Urinary bladder (tissue), 4 donors: ENCODE measurements around the gene LILRA5. TPM values are rescaled to one million over a fixed set of nuclear protein-coding genes. Genes with fewer than 3 reads are reported as not detected.
"Not testable (repeated sequence)": the region's sequence is repeated elsewhere in the genome, so short reads cannot be mapped to it uniquely, and the experiment has no call there.

Experiments used
- DNase-seq: peaks from one replicate; pipeline ENCODE4 v3.0.0-alpha.2; 2015; ENCODE audit errors: extremely low spot score
- H3K27ac ChIP-seq: one replicate; pipeline ENCODE4 v1.5.1; 2013; ENCODE audit warnings: low read depth, mild to moderate bottlenecking, moderate library complexity
- H3K36me3 ChIP-seq: one replicate; pipeline ENCODE4 v1.6.1; 2013; ENCODE audit warnings: mild to moderate bottlenecking, moderate library complexity; ENCODE audit not compliant: insufficient read depth
- H3K4me1 ChIP-seq: one replicate; pipeline ENCODE4 v1.6.1; 2013; ENCODE audit warnings: mild to moderate bottlenecking, moderate library complexity; ENCODE audit not compliant: insufficient read depth
- H3K4me3 ChIP-seq: one replicate; pipeline ENCODE4 v1.5.1; 2013; ENCODE audit warnings: low read depth, low read length
- whole genome bisulfite sequencing: extraction: QIAGEN DNeasy Blood & Tissue Kit; methylation state at CpG from one replicate; pipeline ENCODE4 v1.1.7; 2013; 5-methylcytosine and 5-hydroxymethylcytosine counted together
- polyA plus RNA-seq: library from polyadenylated mRNA; stranded (reverse); fragments of 200-250 nt; gene quantifications from one replicate; pipeline ENCODE4 v1.2.3, GENCODE V29; 2013
- total RNA-seq: library from RNA; depleted of rRNA; stranded (reverse); fragments of >200 nt; gene quantifications from one replicate; pipeline ENCODE4 v1.2.3, GENCODE V29; 2014
- donor health status: healthy with polysubstance abuse.
- donor health status: healthy.

Gene LILRA5
- total RNA-seq, result 1.3 TPM
- 7.3 TPM for polyA plus RNA-seq

DNA sequence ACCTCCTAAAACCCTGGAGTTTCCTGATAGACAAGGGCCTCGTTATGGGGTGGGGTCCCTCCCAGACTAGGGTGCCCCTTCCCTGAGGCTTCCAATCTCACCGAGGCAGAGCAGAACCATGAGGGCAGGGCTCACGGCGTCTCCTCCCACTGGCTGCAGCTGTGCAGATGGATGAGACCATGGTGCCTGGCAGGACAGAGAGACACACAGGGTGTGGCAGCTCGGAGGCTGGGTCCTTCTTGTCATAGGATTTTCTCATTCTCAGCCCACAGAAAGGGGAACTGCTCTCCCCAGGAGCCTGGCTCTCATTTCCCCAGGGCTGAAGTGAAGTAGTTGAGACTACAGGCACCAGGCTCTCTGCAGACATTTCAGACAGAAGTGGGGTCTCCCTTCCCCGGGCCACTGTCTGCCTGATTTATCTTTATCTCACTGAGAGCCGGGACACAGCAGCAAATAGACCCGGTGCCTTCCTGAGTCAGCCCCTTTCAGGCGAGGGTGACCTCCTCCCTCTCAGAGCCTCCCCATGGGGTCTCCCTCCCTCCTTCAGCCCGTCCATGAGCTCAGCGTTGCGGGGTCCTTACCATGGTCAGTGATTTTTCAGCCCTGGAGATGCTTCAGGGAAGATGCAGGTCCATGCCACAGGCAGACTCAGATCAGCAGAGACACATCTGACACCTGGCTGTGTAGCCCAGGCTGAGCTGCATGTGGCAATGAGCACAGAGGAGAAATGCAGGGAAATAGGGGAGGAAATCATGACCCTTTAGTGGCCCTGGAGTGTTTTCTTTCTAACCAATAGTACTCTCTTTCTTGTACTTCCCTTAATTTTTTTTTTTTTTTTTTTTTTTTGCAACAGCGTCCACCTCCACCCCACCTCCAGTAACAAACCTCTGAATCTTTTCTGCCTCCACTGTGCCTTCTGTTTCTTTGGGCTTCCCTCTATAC is at the start of gene LILRA5:
Gene LILRA5 (minus strand): TSS at position 731 of the 942 bp plus-strand sequence. CDS start 147 bp downstream, at position 584.
- Histone ChIP-seq H3K27ac (no peak within 1 kb of the TSS), H3K4me1 (no peaks in the 10 kb centered on the region), H3K36me3 (no peaks in the 10 kb centered on the region), H3K4me3 (no peak within 1 kb of the TSS)
- WGBS, result 56% methylated on average over 13 of the region's 13 CpGs
- no peak for DNase-seq

DNA sequence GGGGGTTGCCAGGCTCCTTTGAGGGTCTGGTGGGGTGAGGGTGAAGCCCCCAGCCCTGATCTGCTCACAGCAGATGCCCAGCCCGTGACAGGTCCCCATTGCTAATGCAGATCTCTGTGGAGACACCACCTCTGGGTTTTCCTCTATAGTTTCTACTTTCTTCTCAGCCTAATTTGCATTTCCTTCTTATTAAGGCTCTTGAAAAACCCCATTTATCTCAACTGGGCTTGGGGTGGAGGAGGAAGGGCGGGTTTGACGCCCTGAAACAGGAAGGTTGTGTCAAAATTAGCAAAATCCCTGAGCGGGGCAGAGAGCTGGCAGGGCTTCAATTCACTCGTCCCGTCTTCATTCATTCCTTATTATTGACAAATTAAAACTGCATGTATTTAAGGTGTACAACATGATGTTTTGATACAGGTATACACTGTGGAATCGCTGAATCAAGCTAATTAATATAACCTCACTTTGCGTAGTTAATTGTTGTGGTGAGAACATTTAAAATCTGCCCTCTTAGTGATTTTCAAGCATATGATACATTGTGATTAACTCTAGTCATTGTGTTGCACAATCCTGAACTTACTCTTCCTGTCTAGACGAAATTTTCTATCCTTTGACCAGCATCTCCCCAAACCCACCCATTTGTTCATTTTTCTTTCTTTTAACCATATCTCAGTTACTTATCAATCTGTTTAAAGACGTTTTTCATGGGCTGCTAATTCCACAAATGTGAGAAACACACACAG is 48.9 kb upstream of the LILRA5 start:
- not testable (repeated sequence) for H3K4me1 ChIP-seq, H3K36me3 ChIP-seq, DNase-seq, H3K4me3 ChIP-seq, H3K27ac ChIP-seq
- 50% methylated on average over 6 of the region's 10 CpGs for WGBS

DNA sequence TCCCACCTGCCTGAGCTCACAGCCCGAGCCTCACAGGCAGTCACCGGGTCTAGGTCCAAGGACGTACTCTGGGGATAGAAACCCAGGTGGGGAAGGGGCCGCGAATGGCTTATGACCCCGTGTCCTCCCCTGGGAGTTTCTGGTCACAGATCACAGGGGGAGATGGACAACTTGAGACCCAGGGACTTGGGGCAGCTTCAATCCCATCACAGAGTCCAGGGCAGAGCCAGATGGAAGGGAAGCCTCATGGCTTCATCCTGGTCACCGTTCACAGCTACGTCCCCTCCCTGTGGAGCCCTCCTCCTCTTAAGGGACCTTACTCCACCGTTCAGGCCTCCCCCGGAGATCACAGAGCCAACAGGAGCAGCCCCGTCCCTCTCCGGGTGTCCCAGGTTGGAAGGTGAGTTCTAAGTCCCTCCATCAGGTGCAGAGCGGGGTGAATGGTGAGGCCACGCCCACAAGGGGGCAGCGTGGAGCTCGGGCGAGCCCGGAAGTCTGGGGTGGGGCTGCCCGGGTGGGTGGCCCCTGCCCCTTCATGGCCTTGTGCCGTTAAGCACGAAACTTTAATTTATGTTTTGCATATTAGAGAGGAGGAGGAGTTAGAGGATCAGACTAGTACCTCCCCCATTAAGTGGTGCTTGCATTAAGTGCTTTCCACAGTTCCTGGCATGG is 46.3 kb upstream of the LILRA5 start:
- not testable (repeated sequence) for H3K4me3 ChIP-seq, H3K4me1 ChIP-seq, H3K36me3 ChIP-seq, DNase-seq, H3K27ac ChIP-seq
- 18% methylated on average over 14 of the region's 21 CpGs for WGBS

DNA sequence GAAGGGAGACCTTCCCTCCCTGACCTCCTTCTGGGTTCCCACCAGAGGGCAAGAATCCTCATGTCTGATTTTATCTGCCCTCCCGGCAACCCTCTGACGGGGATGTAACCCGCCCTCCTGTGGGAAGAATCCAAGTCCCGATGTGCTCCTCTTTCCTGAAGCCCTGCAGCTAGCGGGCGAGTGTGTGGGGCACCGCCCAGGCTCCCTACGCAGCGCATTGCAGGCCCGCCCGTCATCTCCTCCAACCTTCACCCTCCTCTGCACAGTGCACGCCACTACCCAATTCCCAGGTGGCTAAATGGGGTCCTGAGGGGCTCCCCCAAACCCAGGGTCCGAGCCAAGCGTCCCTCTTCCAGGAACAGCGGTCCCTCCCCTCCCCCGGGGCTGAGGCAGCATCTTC is 44.4 kb upstream of the LILRA5 start:
- Histone ChIP-seq H3K27ac (no peak overlapping the region), H3K36me3 (no peaks in the 10 kb centered on the region), H3K4me3 (no peak overlapping the region), H3K4me1 (no peaks in the 10 kb centered on the region)
- DNase-seq, result no peak
- WGBS, result 79% methylated on average over 16 of the region's 16 CpGs

DNA sequence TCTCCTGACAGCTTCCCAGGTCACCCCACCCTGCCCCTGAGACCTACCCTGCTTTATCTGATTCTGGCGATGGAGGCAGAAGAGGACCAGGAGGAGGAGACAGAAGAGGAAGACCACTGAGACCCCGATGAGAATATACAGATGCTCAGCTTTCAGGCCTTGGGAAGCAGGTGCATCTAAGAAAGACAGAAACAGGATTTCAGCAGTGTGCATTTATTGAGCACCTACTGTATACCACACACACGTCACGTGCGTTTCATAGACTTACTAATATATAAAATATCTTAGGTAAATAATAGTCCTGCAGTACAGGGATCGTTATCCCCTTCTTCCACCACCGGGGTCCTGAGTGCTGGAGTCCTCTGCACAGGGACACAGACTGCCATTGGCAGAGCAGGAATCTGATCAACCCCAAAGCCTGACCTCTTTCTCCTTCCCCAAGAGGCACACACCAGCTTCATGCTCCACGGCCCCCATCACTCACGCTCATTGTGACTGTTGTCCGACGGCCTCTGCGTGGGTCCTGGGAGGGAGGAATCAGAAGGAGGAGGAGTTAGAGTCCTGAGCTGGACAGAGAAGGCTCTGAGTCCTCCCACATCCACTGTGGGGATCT is 43.6 kb upstream of the LILRA5 start:
- Histone ChIP-seq H3K27ac (no peak overlapping the region), H3K4me3 (no peak overlapping the region), H3K36me3 (no peaks in the 10 kb centered on the region), H3K4me1 (no peaks in the 10 kb centered on the region)
- 80% methylated on average over 12 of the region's 12 CpGs for WGBS
- DNase-seq, result no peak

DNA sequence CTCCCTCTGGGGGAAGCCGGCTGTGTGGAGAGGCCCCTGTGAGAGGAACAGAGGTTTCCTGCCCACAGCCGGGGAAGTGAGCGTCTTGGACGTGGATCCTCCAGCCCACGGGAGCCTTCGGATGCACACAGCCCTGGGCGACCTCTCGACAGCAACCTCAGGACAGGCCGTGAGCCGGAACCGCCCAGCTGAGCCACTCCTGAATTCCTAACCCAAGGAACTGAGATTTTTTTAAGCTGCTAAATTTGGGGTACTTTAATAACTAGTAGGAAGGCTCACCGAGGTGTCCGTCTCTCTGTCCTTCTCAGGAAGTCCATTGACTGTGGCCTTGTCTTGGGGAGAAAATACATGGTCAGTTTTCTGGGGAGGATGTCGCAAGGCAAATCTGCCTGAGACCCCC is 42.7 kb upstream of the LILRA5 start:
- 82% methylated on average over 14 of the region's 14 CpGs for WGBS
- DNase-seq, result no peak
- H3K4me1 ChIP-seq, result no peaks in the 10 kb centered on the region
- no peak overlapping the region for H3K4me3 ChIP-seq
- no peak overlapping the region for H3K27ac ChIP-seq
- no peaks in the 10 kb centered on the region for H3K36me3 ChIP-seq

DNA sequence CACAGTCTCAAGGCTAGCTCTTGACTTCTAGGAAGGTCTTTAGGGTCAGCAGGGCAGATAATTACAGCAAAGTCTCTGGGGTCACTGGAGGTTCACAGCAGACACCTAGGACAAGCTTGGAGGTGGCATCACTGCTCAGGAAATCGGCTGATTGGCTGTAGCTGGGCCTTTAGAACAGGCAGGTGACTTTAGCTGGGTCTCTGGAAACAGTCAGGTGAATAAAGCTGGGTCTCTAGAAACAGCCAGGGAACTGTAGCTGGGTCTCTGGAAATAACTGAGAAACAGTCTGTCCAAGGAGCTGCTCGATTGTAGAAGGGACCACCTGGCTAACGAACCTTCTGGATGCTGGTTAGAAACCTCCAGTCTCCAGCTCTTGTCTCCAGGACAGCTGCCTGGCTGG is 41.8 kb upstream of the LILRA5 start:
- WGBS, result 59% methylated on average over 3 of the region's 3 CpGs
- Histone ChIP-seq H3K4me3 (no peak overlapping the region), H3K27ac (no peak overlapping the region), H3K36me3 (no peaks in the 10 kb centered on the region), H3K4me1 (no peaks in the 10 kb centered on the region)
- DNase-seq, result no peak

DNA sequence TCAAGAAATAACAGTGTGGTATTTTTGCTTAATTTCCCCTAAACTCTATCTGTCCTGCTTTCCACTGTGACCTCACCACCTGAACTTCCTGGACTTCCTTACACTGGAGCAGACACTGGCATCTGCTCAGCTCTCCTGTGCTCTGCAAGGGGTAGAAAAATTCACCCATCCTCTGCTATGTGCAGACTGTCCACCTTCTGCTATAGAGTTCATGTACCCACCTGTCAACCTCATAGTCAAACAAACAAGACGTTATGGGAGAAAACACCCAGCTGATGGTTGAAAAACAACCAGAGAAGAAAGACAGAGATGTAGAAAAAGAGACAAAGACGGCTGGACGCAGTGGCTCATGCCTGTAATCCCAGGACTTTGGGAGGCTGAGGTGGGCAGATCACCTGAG is 39.6 kb upstream of the LILRA5 start:
- no peaks in the 10 kb centered on the region for H3K36me3 ChIP-seq
- 79% methylated on average over 3 of the region's 3 CpGs for WGBS
- no peak overlapping the region for H3K27ac ChIP-seq
- no peak for DNase-seq
- H3K4me1 ChIP-seq, result no peaks in the 10 kb centered on the region
- no peak overlapping the region for H3K4me3 ChIP-seq

DNA sequence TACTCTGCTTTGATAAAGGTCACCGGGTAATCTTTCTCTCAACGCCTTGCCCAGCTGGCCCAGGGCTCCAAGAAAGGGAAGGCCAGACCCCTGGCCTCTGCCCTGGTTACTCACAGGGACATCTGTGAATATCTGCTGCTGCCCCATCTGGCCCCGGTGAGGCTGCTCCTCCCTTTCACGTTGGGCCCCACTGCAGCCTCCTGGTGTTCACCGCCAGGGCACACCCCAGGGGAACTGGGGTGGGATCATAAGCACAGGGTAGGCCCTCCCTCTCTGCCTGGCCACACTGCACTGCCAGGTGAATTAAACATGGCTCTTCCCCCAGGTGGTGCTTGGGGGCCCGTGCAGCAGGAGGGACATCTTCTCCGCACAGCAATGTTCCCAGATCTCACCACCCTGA is 39.1 kb upstream of the LILRA5 start:
- DNase-seq, result no peak
- Histone ChIP-seq H3K4me3 (no peak overlapping the region), H3K4me1 (no peaks in the 10 kb centered on the region), H3K36me3 (no peaks in the 10 kb centered on the region), H3K27ac (no peak overlapping the region)
- WGBS, result 62% methylated on average over 7 of the region's 7 CpGs

DNA sequence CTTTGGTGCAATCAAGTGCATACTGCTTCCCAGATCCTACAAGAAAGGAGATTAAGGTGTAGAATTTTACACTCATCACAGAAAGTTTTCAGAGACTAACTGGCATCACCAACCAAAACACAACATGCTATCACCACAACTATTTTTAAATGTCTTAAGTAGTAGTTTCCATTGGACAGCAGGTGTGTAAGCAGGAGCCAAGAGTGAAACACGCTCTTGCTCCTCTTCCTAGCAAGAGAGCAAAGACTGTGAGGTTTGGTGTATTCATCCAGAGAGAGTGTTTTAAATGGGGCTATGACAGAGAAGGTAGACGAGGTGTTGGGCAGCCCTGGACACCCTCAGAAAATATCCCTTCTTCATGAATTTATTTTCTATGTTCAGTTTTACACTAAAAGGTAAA is 38.5 kb upstream of the LILRA5 start:
- no peaks in the 10 kb centered on the region for H3K36me3 ChIP-seq
- 41% methylated on average over 2 of the region's 2 CpGs for whole genome bisulfite sequencing
- DNase-seq, result no peak
- no peak overlapping the region for H3K27ac ChIP-seq
- H3K4me1 ChIP-seq, result no peaks in the 10 kb centered on the region
- H3K4me3 ChIP-seq, result no peak overlapping the region

DNA sequence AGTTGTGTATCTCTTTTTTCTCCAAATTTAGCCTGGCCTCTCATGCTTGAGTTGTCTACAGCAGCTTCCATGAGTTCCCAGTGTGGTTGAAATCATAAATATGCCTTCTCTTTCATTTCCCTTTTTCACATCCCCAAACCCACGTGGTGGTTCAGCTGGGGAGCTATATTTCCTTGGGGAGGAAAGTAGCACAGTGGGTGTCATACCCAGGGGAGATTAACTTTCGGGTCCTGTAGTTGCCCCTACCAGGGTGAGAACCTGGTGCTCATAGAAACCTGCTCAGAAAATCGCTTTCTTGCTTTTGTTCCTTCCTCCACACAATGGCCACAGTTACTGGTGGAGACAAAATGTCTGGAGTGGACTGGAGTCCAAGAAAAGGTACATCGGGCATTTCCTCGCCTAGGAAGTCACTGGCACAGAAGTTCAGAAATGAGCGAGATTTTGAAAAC is 33.0 kb upstream of the LILRA5 start:
- no peak overlapping the region for H3K4me3 ChIP-seq
- WGBS, result 79% methylated on average over 6 of the region's 6 CpGs
- H3K27ac ChIP-seq, result no peak overlapping the region
- H3K36me3 ChIP-seq, result no peaks in the 10 kb centered on the region
- DNase-seq, result no peak
- no peaks in the 10 kb centered on the region for H3K4me1 ChIP-seq

DNA sequence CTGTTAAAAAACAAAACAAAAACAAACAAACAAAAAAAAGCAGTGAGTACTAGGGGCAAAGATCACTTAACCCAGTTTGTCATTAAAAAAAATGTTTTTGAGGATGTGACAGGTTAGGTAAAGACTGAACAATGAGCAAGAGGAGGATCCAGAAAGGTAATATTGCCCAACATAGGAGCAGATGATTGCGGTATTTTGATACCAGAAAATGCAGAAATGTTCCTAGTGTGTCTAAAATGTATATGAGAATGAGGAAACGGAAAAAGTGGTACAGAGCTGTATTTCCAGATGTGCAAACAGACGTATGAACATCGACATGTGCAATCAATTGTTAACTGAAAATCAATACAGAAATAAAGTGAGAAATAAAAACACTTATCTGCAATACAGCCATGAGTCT is 30.9 kb upstream of the LILRA5 start:
- no peak for DNase-seq
- H3K36me3 ChIP-seq, result no peaks in the 10 kb centered on the region
- H3K27ac ChIP-seq, result no peak overlapping the region
- no peak overlapping the region for H3K4me3 ChIP-seq
- no peaks in the 10 kb centered on the region for H3K4me1 ChIP-seq
- WGBS, result 76% methylated on average over 4 of the region's 4 CpGs

DNA sequence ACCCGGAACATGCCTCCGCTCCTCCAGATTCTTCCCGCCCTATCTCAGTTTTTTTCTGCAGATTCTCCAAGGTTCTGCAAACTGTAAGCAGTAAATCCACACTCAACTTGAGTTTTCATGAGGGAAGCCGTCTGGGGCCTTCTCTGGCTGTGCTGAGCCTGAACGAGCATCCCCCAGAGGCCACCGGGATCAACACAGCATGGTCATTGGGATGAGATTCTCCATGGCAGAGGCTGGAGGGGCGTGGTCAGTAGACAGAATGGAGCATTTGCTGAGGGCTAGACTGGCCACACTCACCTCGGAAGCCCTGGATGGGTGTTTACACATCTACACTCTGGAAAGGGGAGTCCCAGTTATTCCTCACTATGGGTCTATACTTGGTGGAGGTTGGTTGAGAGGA is 28.3 kb upstream of the LILRA5 start:
- Histone ChIP-seq H3K4me1 (no peaks in the 10 kb centered on the region), H3K27ac (no peak overlapping the region), H3K4me3 (no peak overlapping the region), H3K36me3 (no peaks in the 10 kb centered on the region)
- 63% methylated on average over 8 of the region's 8 CpGs for WGBS
- DNase-seq, result no peak
